Coronary artery (tissue), 2 donors: ENCODE results near the gene CLDN9.
A peak's percentile ranks its signal among the peaks of the same experiment; 100 is the strongest.

Source experiments
- DNase-seq: peaks from one replicate; pipeline ENCODE4 v3.0.0-alpha.2; 2017; ENCODE audit warnings: low spot score
- H3K27ac ChIP-seq, 2 donors: fragments of 200-600 bp; sonication (generic); one replicate each; pipeline ENCODE4 v1.5.1; 2016 to 2019
- H3K4me3 ChIP-seq: fragments of 200-600 bp; sonication (generic); 2 replicates; pipeline ENCODE4 v1.5.1; 2016; ENCODE audit warnings: mild to moderate bottlenecking, moderate library complexity
- CTCF ChIP-seq: fragments of 200-600 bp; sonication (generic); IDR thresholded peaks from one replicate; pipeline ENCODE4 v1.5.1; 2019; ENCODE audit warnings: antibody characterized with exemption

CLDN9 gene

DNA sequence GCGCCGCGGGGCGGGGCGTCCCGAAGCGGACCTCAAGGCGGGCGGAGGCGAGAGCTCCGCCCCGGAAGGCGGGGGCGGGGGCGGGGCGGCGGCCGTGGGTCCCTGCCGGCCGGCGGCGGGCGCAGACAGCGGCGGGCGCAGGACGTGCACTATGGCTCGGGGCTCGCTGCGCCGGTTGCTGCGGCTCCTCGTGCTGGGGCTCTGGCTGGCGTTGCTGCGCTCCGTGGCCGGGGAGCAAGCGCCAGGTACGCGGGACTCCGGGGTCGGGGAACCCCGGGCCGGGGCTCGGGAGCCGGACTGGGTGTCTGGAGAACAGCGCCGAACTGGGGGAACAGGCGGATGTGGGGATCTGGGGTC, 7.5 kb downstream of the CLDN9 start, which contains the start of gene TNFRSF12A:
TSS of gene TNFRSF12A (plus strand) at position 122 of the 357 bp plus-strand sequence. CDS start at position 152, 30 bp downstream.
- Histone ChIP-seq H3K4me3 (peak within 1 kb of the TSS; percentile 97), H3K27ac (peak within 1 kb of the TSS; percentile 96 to 100)
- TF ChIP-seq CTCF: no peak
- DNase-seq: peak; percentile 88

- H3K4me3 ChIP-seq: peak overlapping the region; percentile 97
- peak; percentile 94 for DNase-seq
- TF ChIP-seq CTCF: no peak
- peak overlapping the region; percentile 96 to 100 for H3K27ac ChIP-seq
Observed at GRCh38 chr16:3020604-3021448, 8.1 kb downstream of the CLDN9 start.

GRCh38 chr16:3021449-3022207, 8.9 kb downstream of the CLDN9 start:
- peak; percentile 85 for DNase-seq
- TF ChIP-seq CTCF: no peak

DNA sequence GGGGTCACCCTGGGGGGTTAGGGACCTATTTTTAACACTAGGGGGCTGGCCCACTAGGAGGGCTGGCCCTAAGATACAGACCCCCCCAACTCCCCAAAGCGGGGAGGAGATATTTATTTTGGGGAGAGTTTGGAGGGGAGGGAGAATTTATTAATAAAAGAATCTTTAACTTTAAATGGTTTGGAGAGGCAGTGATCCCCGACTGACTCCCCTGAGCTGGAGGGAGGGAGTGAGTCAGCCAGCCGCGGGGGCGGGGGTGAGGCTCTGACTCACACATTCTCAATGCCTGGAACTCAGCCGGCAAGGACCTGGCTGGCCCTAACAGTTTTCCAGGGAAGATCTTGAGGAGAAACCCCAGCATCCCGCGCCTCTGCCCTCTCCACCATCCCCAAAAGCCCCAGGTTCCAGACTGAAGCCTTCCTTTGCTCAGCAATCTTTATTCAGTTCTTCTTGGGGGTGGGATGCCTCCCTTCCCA, 9.5 kb downstream of the CLDN9 start:
- DNase-seq: peak; percentile 96
- Histone ChIP-seq H3K4me3 (peak overlapping the region; percentile 97), H3K27ac (peak overlapping the region; percentile 96 to 100)
- no peak for TF ChIP-seq CTCF

More at GRCh38 chr16:3021449-3022207, 8.9 kb downstream of the CLDN9 start:
- H3K27ac ChIP-seq: peak overlapping the region; percentile 96 to 100
- peak overlapping the region; percentile 97 for H3K4me3 ChIP-seq

GRCh38 chr16:3022684-3023414, 10.1 kb downstream of the CLDN9 start:
- peak overlapping the region; percentile 96 to 100 for H3K27ac ChIP-seq
- TF ChIP-seq CTCF: no peak
- H3K4me3 ChIP-seq: peak overlapping the region; percentile 97
- DNase-seq: peak; percentile 89

DNA sequence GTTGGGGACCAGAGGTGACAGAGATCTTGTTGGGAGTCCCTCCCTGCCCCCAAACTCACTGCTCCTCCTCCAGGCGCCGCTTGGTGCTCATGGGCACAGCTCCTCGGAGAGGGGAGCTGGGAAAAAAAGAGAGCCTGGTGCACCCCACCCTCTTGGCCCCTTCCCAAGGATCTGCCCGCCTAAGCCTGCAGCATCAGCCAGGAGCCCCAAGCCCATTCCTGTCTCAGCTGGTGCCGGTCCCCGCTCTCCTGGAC, 10.6 kb downstream of the CLDN9 start:
- DNase-seq: peak; percentile 84
- TF ChIP-seq CTCF: no peak
- peak overlapping the region; percentile 96 to 100 for H3K27ac ChIP-seq
- peak overlapping the region; percentile 97 for H3K4me3 ChIP-seq
